PFSK-1 (cell line): Measurements from ENCODE around the gene SFI1.

Source experiments
- FOXP2 ChIP-seq: optimal IDR thresholded peaks from 2 replicates; pipeline ENCODE3; 2011; ENCODE audit warnings: borderline replicate concordance, control low read depth, inconsistent platforms; ENCODE audit not compliant: insufficient read depth; ENCODE audit errors: extremely low read length, extremely low read depth
- POLR2AphosphoS5 ChIP-seq: IDR thresholded peaks from 2 replicates; pipeline ENCODE4 v1.6.1; 2012; ENCODE audit warnings: low read depth, mild to moderate bottlenecking, control low read depth, low read length, moderate library complexity
- SIN3A ChIP-seq: IDR thresholded peaks from 2 replicates; pipeline ENCODE4 v1.6.1; 2012; ENCODE audit warnings: mild to moderate bottlenecking, low read length, moderate library complexity, borderline replicate concordance; ENCODE audit not compliant: insufficient read depth
- TAF1 ChIP-seq: IDR thresholded peaks from 2 replicates; pipeline ENCODE4 v1.6.1; 2012; ENCODE audit warnings: low read length, control low read depth, borderline replicate concordance; ENCODE audit not compliant: insufficient read depth

GRCh38 chr22:31451709-31452571 lies 44.4 kb upstream of the SFI1 start:
- TF ChIP-seq FOXP2 (no peak), SIN3A (no peak), TAF1 (no peak), POLR2AphosphoS5 (no peak)
